ENCODE measurements around the gene PLA2G5. TPM values are rescaled to one million over a fixed set of nuclear protein-coding genes. Genes with fewer than 3 reads are reported as not detected.
"Not testable (repeated sequence)": the region's sequence is repeated elsewhere in the genome, so short reads cannot be mapped to it uniquely, and the experiment has no call there.

The PLA2G5 gene, protein sequence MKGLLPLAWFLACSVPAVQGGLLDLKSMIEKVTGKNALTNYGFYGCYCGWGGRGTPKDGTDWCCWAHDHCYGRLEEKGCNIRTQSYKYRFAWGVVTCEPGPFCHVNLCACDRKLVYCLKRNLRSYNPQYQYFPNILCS
- total RNA-seq, result not detected in 2 replicates
- long read RNA-seq, result 0 reads

DNA sequence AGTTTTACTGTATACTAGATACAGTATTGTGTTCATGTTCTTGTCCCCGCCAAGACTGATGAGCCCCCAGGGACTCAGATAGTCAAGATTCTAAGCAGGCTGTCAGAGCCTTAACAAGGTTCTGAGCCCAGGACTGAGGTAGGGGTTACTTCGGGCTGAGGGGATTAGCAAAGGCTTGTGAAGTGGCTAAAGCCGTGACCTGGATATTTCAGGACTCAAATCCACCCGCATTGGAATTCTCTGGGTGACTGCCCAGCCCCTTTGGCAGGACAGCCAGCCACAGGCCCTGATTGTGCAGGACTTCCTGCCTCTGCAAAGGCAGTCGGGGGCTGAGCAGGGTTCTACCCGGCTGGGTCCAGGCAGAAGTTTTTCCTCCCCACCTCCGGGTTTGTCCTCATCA is at the start of gene PLA2G5:
Gene PLA2G5 (plus strand): TSS at position 321 of the 400 bp plus-strand sequence. CDS start 14,637 bp downstream, outside the sequence.
- no peak for TF ChIP-seq CTCF (conservative IDR thresholded peaks at IDR 0.05)
- H3K4me1 Mint-ChIP-seq, result no peaks in the 10 kb centered on the region
- H3K9me3 Mint-ChIP-seq, result no peaks in the 10 kb centered on the region
- H3K36me3 Mint-ChIP-seq (ENCODE audit: low read depth), result no peaks in the 10 kb centered on the region
- peaks cover 9% of the 10 kb centered on the region for H3K27me3 Mint-ChIP-seq (ENCODE audit: low read depth)
- no peak within 1 kb of the TSS for H3K27ac Mint-ChIP-seq (ENCODE audit: unreplicated experiment)
- no peak within 1 kb of the TSS for H3K4me3 Mint-ChIP-seq
- DNase-seq (ENCODE audit: low read depth, low spot score), result no peak

GRCh38 chr1:20028125-20028524 is 41.9 kb upstream of the PLA2G5 start:
- Mint-ChIP-seq H3K27ac (ENCODE audit: unreplicated experiment) (no peak overlapping the region), H3K9me3 (peaks cover 13% of the 10 kb centered on the region), H3K27me3 (ENCODE audit: low read depth) (peaks cover 30% of the 10 kb centered on the region), H3K36me3 (ENCODE audit: low read depth) (peaks cover 2% of the 10 kb centered on the region), H3K4me3 (no peak overlapping the region), H3K4me1 (no peaks in the 10 kb centered on the region)
- no peak for DNase-seq (ENCODE audit: low read depth, low spot score)
- TF ChIP-seq CTCF (conservative IDR thresholded peaks at IDR 0.05), result no peak

- no peak for TF ChIP-seq CTCF (conservative IDR thresholded peaks at IDR 0.05)
- Mint-ChIP-seq H3K4me1 (no peaks in the 10 kb centered on the region), H3K9me3 (peaks cover 16% of the 10 kb centered on the region), H3K27me3 (ENCODE audit: low read depth) (peaks cover 33% of the 10 kb centered on the region), H3K36me3 (ENCODE audit: low read depth) (peaks cover 2% of the 10 kb centered on the region), H3K27ac (ENCODE audit: unreplicated experiment) (no peak overlapping the region), H3K4me3 (no peak overlapping the region)
- DNase-seq (ENCODE audit: low read depth, low spot score), result no peak
These were observed 41.3 kb upstream of the PLA2G5 start for GRCh38 chr1:20028726-20029125.

- TF ChIP-seq CTCF (conservative IDR thresholded peaks at IDR 0.05), result no peak
- H3K4me3 Mint-ChIP-seq, result no peak overlapping the region
- H3K36me3 Mint-ChIP-seq (ENCODE audit: low read depth), result peaks cover 7% of the 10 kb centered on the region
- H3K27ac Mint-ChIP-seq (ENCODE audit: unreplicated experiment), result no peak overlapping the region
- no peaks in the 10 kb centered on the region for H3K4me1 Mint-ChIP-seq
- peaks cover 22% of the 10 kb centered on the region for H3K9me3 Mint-ChIP-seq
- H3K27me3 Mint-ChIP-seq (ENCODE audit: low read depth), result peaks cover 33% of the 10 kb centered on the region
- no peak for DNase-seq (ENCODE audit: low read depth, low spot score)
These were observed 40.6 kb upstream of the PLA2G5 start for GRCh38 chr1:20029178-20029912.

- Mint-ChIP-seq H3K27me3 (ENCODE audit: low read depth) (peaks cover 31% of the 10 kb centered on the region), H3K9me3 (peaks cover 21% of the 10 kb centered on the region)
- not testable (repeated sequence) for H3K4me3 Mint-ChIP-seq; H3K4me1 Mint-ChIP-seq; DNase-seq (ENCODE audit: low read depth, low spot score); H3K27ac Mint-ChIP-seq (ENCODE audit: unreplicated experiment); H3K36me3 Mint-ChIP-seq (ENCODE audit: low read depth)
These were observed 39.4 kb upstream of the PLA2G5 start for GRCh38 chr1:20030436-20031151.

DNA sequence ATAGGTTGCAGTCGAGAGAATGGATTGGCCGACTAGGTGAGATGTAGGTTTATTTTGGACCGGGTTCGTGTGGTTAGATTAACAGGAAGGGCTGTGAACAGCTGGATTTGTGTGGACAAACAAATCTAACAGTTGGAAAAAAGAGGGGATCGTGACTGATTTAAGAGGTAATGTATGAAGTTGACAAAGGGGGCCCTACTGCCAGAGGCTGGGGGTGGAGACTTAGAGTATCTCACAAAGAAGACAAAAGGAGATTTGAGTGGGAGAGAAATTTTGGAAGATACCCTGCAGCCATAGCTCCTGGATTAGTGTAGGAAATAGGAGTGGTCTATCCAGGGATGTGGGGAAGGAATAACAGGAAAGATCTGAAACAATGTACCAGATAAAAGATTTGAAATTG is 38.8 kb upstream of the PLA2G5 start:
- no peak for TF ChIP-seq CTCF (conservative IDR thresholded peaks at IDR 0.05)
- H3K4me1 Mint-ChIP-seq, result no peaks in the 10 kb centered on the region
- peaks cover 10% of the 10 kb centered on the region for H3K36me3 Mint-ChIP-seq (ENCODE audit: low read depth)
- peaks cover 29% of the 10 kb centered on the region for H3K27me3 Mint-ChIP-seq (ENCODE audit: low read depth)
- no peak overlapping the region for H3K27ac Mint-ChIP-seq (ENCODE audit: unreplicated experiment)
- no peak overlapping the region for H3K4me3 Mint-ChIP-seq
- no peak for DNase-seq (ENCODE audit: low read depth, low spot score)
- peaks cover 23% of the 10 kb centered on the region for H3K9me3 Mint-ChIP-seq

All from neural crest cell (in vitro differentiated cells).